Mesothelial cell of epicardium (in vitro differentiated cells): ENCODE measurements around the gene SAPCD2. TPM values are rescaled to one million over a fixed set of nuclear protein-coding genes. Genes with fewer than 3 reads are reported as not detected.

Experiments used
- DNase-seq, 2 experiments: peaks; one replicate each; pipeline ENCODE4 v3.0.0; 2021; ENCODE audit warnings: low spot score in 2 of 2; ENCODE audit not compliant: unreplicated experiment in 2 of 2
- H3K27ac Mint-ChIP-seq: 2 replicates; pipeline ENCODE4 v1.8.0; 2021; ENCODE audit warnings: mixed read lengths
- H3K27me3 Mint-ChIP-seq: 2 replicates; pipeline ENCODE4 v1.8.0; 2021; ENCODE audit warnings: low read depth, mixed read lengths
- H3K36me3 Mint-ChIP-seq: 2 replicates; pipeline ENCODE4 v1.8.0; 2021; ENCODE audit warnings: mixed read lengths
- H3K4me1 Mint-ChIP-seq: 2 replicates; pipeline ENCODE4 v1.8.0; 2021; ENCODE audit warnings: mixed read lengths
- H3K4me3 Mint-ChIP-seq: 2 replicates; pipeline ENCODE4 v1.8.0; 2021; ENCODE audit warnings: mild to moderate bottlenecking, moderate library complexity, mixed read lengths
- H3K9me3 Mint-ChIP-seq: 2 replicates; pipeline ENCODE4 v1.8.0; 2021; ENCODE audit warnings: mixed read lengths
- CTCF ChIP-seq: fragments of 200-600 bp; sonication (generic); IDR thresholded peaks from one replicate; pipeline ENCODE4 v1.5.0; 2021; ENCODE audit warnings: antibody characterized with exemption; ENCODE audit not compliant: unreplicated experiment
- total RNA-seq: library from RNA; stranded (reverse); gene quantifications from 3 replicates; pipeline ENCODE4 v1.2.1, GENCODE V29; 2021

The SAPCD2 gene
- total RNA-seq, 1 donor from 2014 or later = 5.9 TPM

DNA sequence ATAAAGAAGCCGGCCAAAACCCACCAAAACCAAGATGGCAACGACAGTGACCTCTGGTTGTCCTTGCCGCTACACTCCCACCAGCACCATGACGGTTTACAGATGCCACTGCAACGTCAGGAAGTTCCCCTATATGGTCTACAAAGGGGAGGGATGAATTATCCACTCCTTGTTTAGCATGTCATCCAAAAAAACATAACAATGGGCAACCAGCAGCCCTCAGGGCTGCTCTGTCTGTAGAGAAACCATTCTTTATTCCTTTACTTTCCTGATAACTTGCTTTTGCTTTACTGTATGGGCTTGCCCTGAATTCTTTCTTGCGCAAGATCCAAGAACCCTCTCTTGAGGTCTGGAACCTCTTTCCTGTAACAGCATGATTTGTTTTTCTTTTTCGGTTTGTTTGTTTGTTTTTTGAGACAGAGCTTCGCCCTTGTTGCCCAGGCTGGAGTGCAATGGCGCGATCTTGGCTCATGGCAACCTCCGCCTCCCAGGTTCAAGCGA is 5.0 kb upstream of the SAPCD2 start:
- peaks cover 58% of the 10 kb centered on the region for H3K27me3 Mint-ChIP-seq
- no peak overlapping the region for H3K27ac Mint-ChIP-seq
- no peak for DNase-seq
- peaks cover 14% of the 10 kb centered on the region for H3K4me1 Mint-ChIP-seq
- H3K36me3 Mint-ChIP-seq = no peaks in the 10 kb centered on the region
- no peak for TF ChIP-seq CTCF
- no peaks in the 10 kb centered on the region for H3K9me3 Mint-ChIP-seq
- no peak overlapping the region for H3K4me3 Mint-ChIP-seq

GRCh38 chr9:137074657-137075274 is 4.4 kb upstream of the SAPCD2 start:
- Mint-ChIP-seq H3K36me3 (no peaks in the 10 kb centered on the region), H3K4me3 (no peak overlapping the region), H3K9me3 (no peaks in the 10 kb centered on the region), H3K4me1 (peaks cover 14% of the 10 kb centered on the region), H3K27me3 (peaks cover 53% of the 10 kb centered on the region), H3K27ac (no peak overlapping the region)
- no peak for DNase-seq
- TF ChIP-seq CTCF = no peak

- no peak overlapping the region for H3K4me3 Mint-ChIP-seq
- H3K27ac Mint-ChIP-seq = no peak overlapping the region
- TF ChIP-seq CTCF = no peak
- peaks cover 14% of the 10 kb centered on the region for H3K4me1 Mint-ChIP-seq
- H3K36me3 Mint-ChIP-seq = no peaks in the 10 kb centered on the region
- no peak for DNase-seq
- H3K27me3 Mint-ChIP-seq = peaks cover 48% of the 10 kb centered on the region
- no peaks in the 10 kb centered on the region for H3K9me3 Mint-ChIP-seq
Observed at GRCh38 chr9:137073992-137074399, 3.6 kb upstream of the SAPCD2 start.

- H3K4me3 Mint-ChIP-seq = peak overlapping the region; percentile 63
- peaks cover 13% of the 10 kb centered on the region for H3K4me1 Mint-ChIP-seq
- H3K36me3 Mint-ChIP-seq = no peaks in the 10 kb centered on the region
- no peak for DNase-seq
- H3K27me3 Mint-ChIP-seq = peaks cover 34% of the 10 kb centered on the region
- TF ChIP-seq CTCF = no peak
- H3K9me3 Mint-ChIP-seq = no peaks in the 10 kb centered on the region
- no peak overlapping the region for H3K27ac Mint-ChIP-seq
Observed at GRCh38 chr9:137071282-137071681, 925 bp upstream of the SAPCD2 start.

DNA sequence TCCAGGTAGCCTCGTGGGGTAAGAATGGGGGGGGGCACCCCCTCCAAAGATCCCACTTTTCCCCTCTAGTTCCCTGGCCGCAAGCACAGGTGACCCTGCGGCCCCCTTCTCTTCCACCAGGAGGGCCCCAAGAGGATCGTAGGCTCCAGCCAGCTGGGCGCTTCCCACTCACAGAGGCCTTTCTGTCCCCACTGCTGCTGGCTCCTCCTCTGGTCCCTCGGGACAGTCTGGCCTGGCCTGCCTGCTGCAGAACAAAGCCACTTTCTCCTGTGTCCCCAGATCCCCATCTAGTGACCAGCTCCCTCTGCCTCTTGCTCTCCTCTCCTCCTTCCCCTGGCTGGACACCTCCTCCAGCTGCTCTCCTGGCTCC is 534 bp upstream of the SAPCD2 start:
- H3K4me3 Mint-ChIP-seq = peak overlapping the region; percentile 63
- H3K36me3 Mint-ChIP-seq = no peaks in the 10 kb centered on the region
- no peak overlapping the region for H3K27ac Mint-ChIP-seq
- TF ChIP-seq CTCF = no peak
- peaks cover 30% of the 10 kb centered on the region for H3K27me3 Mint-ChIP-seq
- H3K4me1 Mint-ChIP-seq = peaks cover 13% of the 10 kb centered on the region
- no peak for DNase-seq
- no peaks in the 10 kb centered on the region for H3K9me3 Mint-ChIP-seq
